A549 treated with dexamethasone at 1 μM for 4 hours (cell line): ENCODE data around the gene KRT20. TPM values are rescaled to one million over a fixed set of nuclear protein-coding genes. Genes with fewer than 3 reads are reported as not detected.

ENCODE experiments used
- total RNA-seq: library from RNA; stranded (reverse); fragments of 200-300 nt; extraction: Qiagen RNA extraction; gene quantifications from 5 replicates; pipeline ENCODE4 v1.2.3, GENCODE V29; 2022

Gene KRT20
- 0.11 to 0.49 TPM (median 0.19 TPM) in 5 replicates for total RNA-seq

GRCh38 chr17:40884708-40885512, at the start of gene KRT20:
Gene KRT20, minus strand, starts transcription at chr17:40885242. Its CDS starts 57 bp downstream, at chr17:40885185.

GRCh38 chr17:40866838-40867237, 18.2 kb downstream of the KRT20 start, which contains the start of gene KRT12:
Gene KRT12, minus strand, starts transcription at chr17:40867223. Its CDS starts 37 bp downstream, at chr17:40867186.

Other genes starting within 250 kb of the KRT20 start
- gene SMARCE1, start 237.4 kb downstream of the KRT20 start, total RNA-seq = 103 to 120 TPM (median 112 TPM) in 5 replicates
- 0.25 to 0.51 TPM (median 0.38 TPM) in 5 replicates for gene KRT222, start 220.1 kb downstream of the KRT20 start, total RNA-seq
- gene KRT24, start 181.5 kb downstream of the KRT20 start, total RNA-seq = not detected in 5 replicates
- not detected in 5 replicates for gene KRT25, start 129.9 kb downstream of the KRT20 start, total RNA-seq
- gene KRT26, start 113.0 kb downstream of the KRT20 start, total RNA-seq = not detected in 5 replicates
- gene KRT27, start 102.7 kb downstream of the KRT20 start, total RNA-seq = 0.18 TPM in 1 of 5 replicates, not detected in the others
- gene KRT28, start 85.3 kb downstream of the KRT20 start, total RNA-seq = not detected in 5 replicates
- gene KRT10, start 62.6 kb downstream of the KRT20 start, total RNA-seq = 66.5 to 79.2 TPM (median 70.8 TPM) in 5 replicates
- not detected in 5 replicates for gene KRT12, start 18.0 kb downstream of the KRT20 start, total RNA-seq
- gene KRT23, start 52.4 kb upstream of the KRT20 start, total RNA-seq = 0.07 to 0.18 TPM (median 0.08 TPM) in 5 replicates
- gene KRT39, start 81.7 kb upstream of the KRT20 start, total RNA-seq = not detected in 5 replicates
- not detected in 5 replicates for gene KRT40, start 99.1 kb upstream of the KRT20 start, total RNA-seq
- gene KRTAP3-3, start 108.9 kb upstream of the KRT20 start, total RNA-seq = not detected in 5 replicates
- 0.16 to 0.41 TPM (median 0.28 TPM) in 4 of 5 replicates, not detected in the other for gene KRTAP3-2, start 114.7 kb upstream of the KRT20 start, total RNA-seq
- not detected in 5 replicates for gene KRTAP3-1, start 123.9 kb upstream of the KRT20 start, total RNA-seq
- not detected in 5 replicates for gene KRTAP1-5, start 142.0 kb upstream of the KRT20 start, total RNA-seq
- gene KRTAP1-4, start 145.0 kb upstream of the KRT20 start, total RNA-seq = not detected in 5 replicates
- gene KRTAP1-3, start 149.6 kb upstream of the KRT20 start, total RNA-seq = not detected in 5 replicates
- not detected in 5 replicates for gene KRTAP1-1, start 156.2 kb upstream of the KRT20 start, total RNA-seq
- not detected in 5 replicates for gene KRTAP2-1, start 162.1 kb upstream of the KRT20 start, total RNA-seq
- not detected in 5 replicates for gene KRTAP2-2, start 170.0 kb upstream of the KRT20 start, total RNA-seq
- 0.18 TPM in 1 of 5 replicates, not detected in the others for gene KRTAP2-3, start 174.9 kb upstream of the KRT20 start, total RNA-seq
- gene KRTAP2-4, start 180.6 kb upstream of the KRT20 start, total RNA-seq = not detected in 5 replicates
- not detected in 5 replicates for gene KRTAP4-7, start 198.9 kb upstream of the KRT20 start, total RNA-seq
- not detected in 5 replicates for gene KRTAP4-8, start 212.9 kb upstream of the KRT20 start, total RNA-seq
- not detected in 5 replicates for gene KRTAP4-16, start 217.0 kb upstream of the KRT20 start, total RNA-seq
- gene KRTAP4-9, start 220.1 kb upstream of the KRT20 start, total RNA-seq = not detected in 5 replicates
- gene KRTAP4-11, start 233.1 kb upstream of the KRT20 start, total RNA-seq = not detected in 5 replicates
- gene KRTAP4-12, start 238.9 kb upstream of the KRT20 start, total RNA-seq = not detected in 5 replicates